ENCODE measurements around the gene SEL1L3. TPM values are rescaled to one million over a fixed set of nuclear protein-coding genes. Genes with fewer than 3 reads are reported as not detected.
A peak's percentile ranks its signal among the peaks of the same experiment; 100 is the strongest.

SEL1L3 gene
- total RNA-seq, 4 donors from 2014 or later: 2.2 to 29.8 (median 5.4) TPM

GRCh38 chr4:25776795-25777194, 86.0 kb downstream of the SEL1L3 start:
- Histone ChIP-seq H3K4me1 (no peaks in the 10 kb centered on the region), H3K27ac (no peak overlapping the region), H3K4me3 (no peak overlapping the region), H3K27me3 (no peaks in the 10 kb centered on the region), H3K36me3 (peaks cover 0 to 7% of the 10 kb centered on the region in 2 donors), H3K9me3 (peaks cover 0 to 8% (median 0%) of the 10 kb centered on the region in 3 donors)
- ATAC-seq: no peak
- TF ChIP-seq EP300 (IDR thresholded peaks at IDR 0.05) (no peak), CTCF (IDR thresholded peaks at IDR 0.05) (no peak), POLR2AphosphoS5 (IDR thresholded peaks at IDR 0.05) (no peak), POLR2A (IDR thresholded peaks at IDR 0.05) (no peak)

GRCh38 chr4:25775166-25775565, 87.6 kb downstream of the SEL1L3 start:
- whole genome bisulfite sequencing, 2 donors (ENCODE audit: low coverage in 1 of 2): 70 to 75% methylated on average over 1 to 2 of the region's 2 CpGs

GRCh38 chr4:25773358-25773757, 89.4 kb downstream of the SEL1L3 start:
- TF ChIP-seq EP300 (IDR thresholded peaks at IDR 0.05): no peak
- no peak for TF ChIP-seq POLR2A (IDR thresholded peaks at IDR 0.05)
- TF ChIP-seq CTCF (IDR thresholded peaks at IDR 0.05): no peak
- no peak for TF ChIP-seq POLR2AphosphoS5 (IDR thresholded peaks at IDR 0.05)
- ATAC-seq: no peak
- H3K4me3 ChIP-seq: no peak overlapping the region
- no peak overlapping the region for H3K27ac ChIP-seq
- WGBS, 2 donors (ENCODE audit: low coverage in 1 of 2): 92 to 100% methylated on average over 1 to 4 of the region's 4 CpGs
- no peaks in the 10 kb centered on the region for H3K27me3 ChIP-seq
- H3K36me3 ChIP-seq: no peaks in the 10 kb centered on the region
- peaks cover 0 to 6% (median 0%) of the 10 kb centered on the region in 3 donors for H3K9me3 ChIP-seq
- no peaks in the 10 kb centered on the region for H3K4me1 ChIP-seq

More at GRCh38 chr4:25775166-25775565, 87.6 kb downstream of the SEL1L3 start:
- H3K27ac ChIP-seq: no peak overlapping the region
- no peak for ATAC-seq
- no peaks in the 10 kb centered on the region for H3K27me3 ChIP-seq
- H3K4me1 ChIP-seq: no peaks in the 10 kb centered on the region
- peaks cover 0 to 8% (median 0%) of the 10 kb centered on the region in 3 donors for H3K9me3 ChIP-seq
- H3K4me3 ChIP-seq: no peak overlapping the region
- TF ChIP-seq POLR2A (IDR thresholded peaks at IDR 0.05) (no peak), EP300 (IDR thresholded peaks at IDR 0.05) (no peak), POLR2AphosphoS5 (IDR thresholded peaks at IDR 0.05) (no peak)
- H3K36me3 ChIP-seq: peaks cover 0 to 6% of the 10 kb centered on the region in 2 donors

GRCh38 chr4:25771672-25772071, 91.1 kb downstream of the SEL1L3 start:
- Histone ChIP-seq H3K4me1 (peaks cover 0 to 5% (median 0%) of the 10 kb centered on the region in 3 donors), H3K27ac (no peak overlapping the region), H3K27me3 (no peaks in the 10 kb centered on the region), H3K9me3 (no peaks in the 10 kb centered on the region), H3K36me3 (no peaks in the 10 kb centered on the region), H3K4me3 (no peak overlapping the region)
- TF ChIP-seq EP300 (IDR thresholded peaks at IDR 0.05) (no peak), POLR2AphosphoS5 (IDR thresholded peaks at IDR 0.05) (no peak)
- WGBS, 2 donors (ENCODE audit: low coverage in 1 of 2): 55 to 59% methylated on average over 4 of the region's 4 CpGs
- ATAC-seq: no peak

GRCh38 chr4:25770847-25771246, 91.9 kb downstream of the SEL1L3 start:
- Histone ChIP-seq H3K27me3 (no peaks in the 10 kb centered on the region), H3K4me1 (peaks cover 0 to 5% (median 0%) of the 10 kb centered on the region in 3 donors), H3K36me3 (no peaks in the 10 kb centered on the region), H3K9me3 (no peaks in the 10 kb centered on the region), H3K4me3 (no peak overlapping the region), H3K27ac (no peak overlapping the region)
- WGBS, 2 donors (ENCODE audit: low coverage in 1 of 2): 50 to 59% methylated on average over 1 of the region's 1 CpG
- TF ChIP-seq POLR2AphosphoS5 (IDR thresholded peaks at IDR 0.05) (no peak), POLR2A (IDR thresholded peaks at IDR 0.05) (no peak)
- no peak for ATAC-seq

- H3K27ac ChIP-seq: no peak overlapping the region
- H3K9me3 ChIP-seq: no peaks in the 10 kb centered on the region
- H3K4me1 ChIP-seq: peaks cover 0 to 5% (median 0%) of the 10 kb centered on the region in 3 donors
- H3K27me3 ChIP-seq: no peaks in the 10 kb centered on the region
- WGBS, 2 donors (ENCODE audit: low coverage in 1 of 2): 14 to 52% methylated on average over 3 to 4 of the region's 4 CpGs
- no peak overlapping the region for H3K4me3 ChIP-seq
- ATAC-seq: peak; percentile 41
- TF ChIP-seq EP300 (IDR thresholded peaks at IDR 0.05) (no peak), CTCF (IDR thresholded peaks at IDR 0.05) (no peak), POLR2AphosphoS5 (IDR thresholded peaks at IDR 0.05) (no peak), POLR2A (IDR thresholded peaks at IDR 0.05) (no peak)
- H3K36me3 ChIP-seq: no peaks in the 10 kb centered on the region
Measured at GRCh38 chr4:25769251-25769650, 93.5 kb downstream of the SEL1L3 start.

All from gastroesophageal sphincter (tissue), 4 donors.